Thyroid gland (tissue), 4 donors: ENCODE measurements around the gene ZNF555. TPM values are rescaled to one million over a fixed set of nuclear protein-coding genes. Genes with fewer than 3 reads are reported as not detected.

Experiments
- DNase-seq, 2 donors: peaks; one replicate each; pipeline ENCODE4 v3.0.0-alpha.2; 2019
- H3K27ac ChIP-seq, 3 donors: fragments of 200-600 bp; sonication (generic); 1 replicate in 2 of 3; 2 replicates in 1 of 3; pipeline ENCODE4 v1.5.1; 2016 to 2019; ENCODE audit warnings: mild to moderate bottlenecking in 1 of 3, moderate library complexity in 1 of 3
- H3K27me3 ChIP-seq: fragments of 200-600 bp; sonication (generic); one replicate; pipeline ENCODE4 v1.5.1; 2019
- H3K36me3 ChIP-seq, 2 donors: fragments of 200-600 bp; sonication (generic); one replicate each; pipeline ENCODE4 v1.5.1; 2016 to 2019
- H3K4me1 ChIP-seq, 2 donors: fragments of 200-600 bp; sonication (generic); one replicate each; pipeline ENCODE4 v1.5.1; 2017 to 2019
- H3K4me3 ChIP-seq, 3 donors: fragments of 200-600 bp; sonication (generic); replicated peaks in 1 of 3; 1 replicate in 2 of 3; 2 replicates in 1 of 3; pipeline ENCODE4 v1.5.1; 2016; ENCODE audit warnings: mild to moderate bottlenecking in 1 of 3
- H3K9me3 ChIP-seq: fragments of 200-600 bp; sonication (generic); one replicate; pipeline ENCODE4 v1.5.1; 2017
- POLR2A ChIP-seq, 2 donors: fragments of 450-650 bp; IDR thresholded peaks; one replicate each; pipeline ENCODE4 v1.6.1; 2017; ENCODE audit warnings: antibody characterized with exemption in 2 of 2, mild to moderate bottlenecking in 2 of 2, moderate library complexity in 1 of 2
- WGBS, 2 donors: methylation state at CpG; one replicate each; pipeline ENCODE4 v1.1.5; 2017; 5-methylcytosine and 5-hydroxymethylcytosine counted together
- intact Hi-C: fragments of 100-400 bp; cut with DNase I; formaldehyde crosslinking; loops from one replicate; pipeline ENCODE4 v1.15.1; 2023
- total RNA-seq, 4 donors: library from RNA; depleted of rRNA; stranded (reverse); fragments of >200 nt; gene quantifications; one replicate each; pipeline ENCODE4 v1.2.3, GENCODE V29; 2016
- TF ChIP-seq, protein P1 (sequence below), 6 experiments: fragments of 200-600 bp in 3 of 6; fragments of 450-650 bp in 3 of 6; sonication (generic) in 3 of 6; IDR thresholded peaks; one replicate each; pipeline ENCODE4 v1.5.1; 2016 to 2019; ENCODE audit warnings: antibody characterized with exemption in 6 of 6, mild to moderate bottlenecking in 2 of 6, inconsistent platforms in 1 of 6, moderate library complexity in 1 of 6

Gene ZNF555
- total RNA-seq, 4 donors from 2014 or later: 8.7 to 10.2 (median 9.5) TPM

- Histone ChIP-seq H3K27me3 (no peaks in the 10 kb centered on the region), H3K36me3 (no peaks in the 10 kb centered on the region), H3K9me3 (no peaks in the 10 kb centered on the region), H3K27ac (no peak overlapping the region), H3K4me1 (no peaks in the 10 kb centered on the region), H3K4me3 (no peak overlapping the region)
- intact Hi-C loops: no loop called here
- WGBS, 2 donors: 75% methylated on average over 10 of the region's 10 CpGs
- DNase-seq: no peak
- TF ChIP-seq, protein P1, sequence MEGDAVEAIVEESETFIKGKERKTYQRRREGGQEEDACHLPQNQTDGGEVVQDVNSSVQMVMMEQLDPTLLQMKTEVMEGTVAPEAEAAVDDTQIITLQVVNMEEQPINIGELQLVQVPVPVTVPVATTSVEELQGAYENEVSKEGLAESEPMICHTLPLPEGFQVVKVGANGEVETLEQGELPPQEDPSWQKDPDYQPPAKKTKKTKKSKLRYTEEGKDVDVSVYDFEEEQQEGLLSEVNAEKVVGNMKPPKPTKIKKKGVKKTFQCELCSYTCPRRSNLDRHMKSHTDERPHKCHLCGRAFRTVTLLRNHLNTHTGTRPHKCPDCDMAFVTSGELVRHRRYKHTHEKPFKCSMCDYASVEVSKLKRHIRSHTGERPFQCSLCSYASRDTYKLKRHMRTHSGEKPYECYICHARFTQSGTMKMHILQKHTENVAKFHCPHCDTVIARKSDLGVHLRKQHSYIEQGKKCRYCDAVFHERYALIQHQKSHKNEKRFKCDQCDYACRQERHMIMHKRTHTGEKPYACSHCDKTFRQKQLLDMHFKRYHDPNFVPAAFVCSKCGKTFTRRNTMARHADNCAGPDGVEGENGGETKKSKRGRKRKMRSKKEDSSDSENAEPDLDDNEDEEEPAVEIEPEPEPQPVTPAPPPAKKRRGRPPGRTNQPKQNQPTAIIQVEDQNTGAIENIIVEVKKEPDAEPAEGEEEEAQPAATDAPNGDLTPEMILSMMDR (IDR thresholded peaks at IDR 0.05): no peak
- TF ChIP-seq POLR2A (IDR thresholded peaks at IDR 0.05): no peak
These were observed 22.5 kb downstream of the ZNF555 start for GRCh38 chr19:2863816-2864215.

DNA sequence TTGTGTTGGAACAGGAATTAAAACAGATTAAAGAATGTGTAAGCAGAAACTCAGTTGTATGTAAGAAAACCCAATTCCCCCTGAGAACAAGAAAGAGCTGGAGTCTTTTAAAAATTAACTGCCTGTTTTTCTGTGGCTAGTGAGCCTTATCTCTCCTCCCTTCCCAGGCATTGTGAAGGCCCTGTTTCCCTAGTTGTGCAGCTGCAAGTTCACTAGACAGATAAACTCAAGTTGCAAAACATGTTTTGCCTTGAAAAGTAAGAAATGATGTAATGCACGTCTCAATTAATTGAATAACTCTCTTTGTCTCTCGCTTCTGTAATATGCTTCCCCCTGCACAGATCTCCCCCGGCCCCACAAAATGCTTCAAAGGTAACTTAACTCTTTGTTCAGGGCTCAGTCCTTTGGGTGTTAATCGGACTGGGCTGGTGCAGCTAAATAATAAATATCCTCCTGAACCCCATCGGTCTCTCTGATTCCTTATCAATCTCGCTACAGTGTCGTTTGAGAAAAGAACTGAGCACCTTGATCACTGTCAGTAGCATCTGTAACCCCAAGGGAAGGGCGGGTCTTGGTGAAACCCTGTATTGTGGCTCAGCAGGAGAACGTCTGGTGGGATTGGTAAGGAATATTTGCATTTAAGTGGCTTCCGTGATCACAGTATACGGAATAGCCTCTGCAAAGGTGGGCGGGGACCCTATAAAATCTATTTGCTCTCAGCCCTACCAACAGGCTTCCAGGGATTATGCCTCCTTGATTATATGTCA lies 24.2 kb downstream of the ZNF555 start:
- Histone ChIP-seq H3K36me3 (no peaks in the 10 kb centered on the region), H3K4me3 (no peak overlapping the region), H3K4me1 (no peaks in the 10 kb centered on the region), H3K27ac (no peak overlapping the region), H3K9me3 (no peaks in the 10 kb centered on the region), H3K27me3 (no peaks in the 10 kb centered on the region)
- no peak for DNase-seq
- TF ChIP-seq, protein P1 (IDR thresholded peaks at IDR 0.05): no peak
- TF ChIP-seq POLR2A (IDR thresholded peaks at IDR 0.05): no peak
- WGBS, 2 donors: 74 to 76% methylated on average over 12 of the region's 12 CpGs
- intact Hi-C loops: no loop called here

GRCh38 chr19:2866495-2867024 lies 25.3 kb downstream of the ZNF555 start:
- 78 to 79% methylated on average over 8 of the region's 8 CpGs for WGBS, 2 donors
- Histone ChIP-seq H3K9me3 (no peaks in the 10 kb centered on the region), H3K27me3 (no peaks in the 10 kb centered on the region), H3K4me3 (no peak overlapping the region), H3K4me1 (no peaks in the 10 kb centered on the region), H3K36me3 (no peaks in the 10 kb centered on the region), H3K27ac (no peak overlapping the region)
- TF ChIP-seq, protein P1 (IDR thresholded peaks at IDR 0.05): no peak
- TF ChIP-seq POLR2A (IDR thresholded peaks at IDR 0.05): no peak
- intact Hi-C loops: no loop called here
- no peak for DNase-seq

GRCh38 chr19:2867025-2867991 lies 26.0 kb downstream of the ZNF555 start, which contains the start of gene ZNF556:
Gene ZNF556 (plus strand): TSS chr19:2867335. CDS start chr19:2867422, 87 bp downstream.
- no peaks in the 10 kb centered on the region for H3K9me3 ChIP-seq
- H3K4me3 ChIP-seq: no peak within 1 kb of the TSS
- H3K27me3 ChIP-seq: no peaks in the 10 kb centered on the region
- TF ChIP-seq, protein P1 (IDR thresholded peaks at IDR 0.05): no peak
- no peak for TF ChIP-seq POLR2A (IDR thresholded peaks at IDR 0.05)
- WGBS, 2 donors: 77 to 82% methylated on average over 28 to 36 of the region's 36 CpGs
- no peaks in the 10 kb centered on the region for H3K36me3 ChIP-seq
- H3K27ac ChIP-seq: no peak within 1 kb of the TSS
- H3K4me1 ChIP-seq: no peaks in the 10 kb centered on the region
- intact Hi-C loops: no loop called here
- DNase-seq: no peak
